Muscle layer of duodenum (tissue), 2 donors: Measurements from ENCODE around the gene PLCH1.

Experiments used
- H3K27ac ChIP-seq: one replicate; pipeline ENCODE4 v1.7.0; 2013; ENCODE audit warnings: mild to moderate bottlenecking, low read length
- H3K27me3 ChIP-seq: one replicate; pipeline ENCODE4 v1.7.0; 2013; ENCODE audit warnings: low read depth, mild to moderate bottlenecking, control low read depth, low read length
- H3K36me3 ChIP-seq, 2 donors: one replicate each; pipeline ENCODE4 v1.7.0; 2013; ENCODE audit warnings: low read length in 2 of 2, control low read depth in 1 of 2, mild to moderate bottlenecking in 1 of 2; ENCODE audit not compliant: insufficient read depth in 2 of 2, control insufficient read depth in 1 of 2
- H3K4me1 ChIP-seq, 2 donors: one replicate each; pipeline ENCODE4 v1.7.0; 2013; ENCODE audit warnings: low read length in 2 of 2, mild to moderate bottlenecking in 2 of 2, control low read depth in 1 of 2, moderate library complexity in 1 of 2; ENCODE audit not compliant: insufficient read depth in 2 of 2, control insufficient read depth in 1 of 2
- H3K4me3 ChIP-seq, 2 donors: one replicate each; pipeline ENCODE4 v1.7.0; 2013; ENCODE audit warnings: low read length in 2 of 2, low read depth in 1 of 2, mild to moderate bottlenecking in 1 of 2
- H3K9me3 ChIP-seq, 2 donors: one replicate each; pipeline ENCODE4 v1.7.0; 2013; ENCODE audit warnings: low read length in 2 of 2, control low read depth in 1 of 2, mild to moderate bottlenecking in 1 of 2; ENCODE audit not compliant: control insufficient read depth in 1 of 2
- donor health status: healthy.

The PLCH1 gene

DNA sequence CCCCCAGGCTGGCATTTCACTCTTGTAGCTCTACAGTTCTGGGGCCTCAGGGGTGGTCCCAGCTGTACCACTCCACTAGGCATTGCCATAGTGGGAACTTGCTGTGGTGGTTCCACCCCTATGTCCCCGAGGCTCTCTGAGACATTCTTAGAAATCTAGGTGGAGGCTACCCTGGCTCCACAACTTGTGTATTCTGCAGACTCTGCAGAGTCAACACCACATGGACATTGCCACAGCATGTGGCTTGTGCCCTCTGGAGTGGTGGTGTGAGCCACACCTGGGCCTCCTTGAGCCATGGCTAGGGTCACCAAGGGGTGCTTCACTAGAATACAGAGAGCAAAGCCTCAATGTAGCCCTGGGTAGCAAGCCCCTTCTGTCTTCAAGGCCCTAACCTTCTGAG lies 397.0 kb downstream of the PLCH1 start:
- Histone ChIP-seq H3K4me1 (no peaks in the 10 kb centered on the region), H3K27me3 (no peaks in the 10 kb centered on the region), H3K36me3 (no peaks in the 10 kb centered on the region), H3K27ac (no peak overlapping the region), H3K4me3 (no peak overlapping the region), H3K9me3 (no peaks in the 10 kb centered on the region)

- Histone ChIP-seq H3K36me3 (no peaks in the 10 kb centered on the region), H3K27ac (no peak overlapping the region), H3K27me3 (no peaks in the 10 kb centered on the region), H3K4me1 (no peaks in the 10 kb centered on the region), H3K4me3 (no peak overlapping the region), H3K9me3 (no peaks in the 10 kb centered on the region)
Measured at GRCh38 chr3:155342344-155342743, 402.5 kb downstream of the PLCH1 start.

GRCh38 chr3:155339052-155339451 lies 405.8 kb downstream of the PLCH1 start:
- Histone ChIP-seq H3K27ac (no peak overlapping the region), H3K36me3 (no peaks in the 10 kb centered on the region)

GRCh38 chr3:155335724-155336354 lies 409.0 kb downstream of the PLCH1 start:
- H3K27me3 ChIP-seq = no peaks in the 10 kb centered on the region
- no peak overlapping the region for H3K27ac ChIP-seq
- no peak overlapping the region for H3K4me3 ChIP-seq
- no peaks in the 10 kb centered on the region for H3K9me3 ChIP-seq
- H3K36me3 ChIP-seq = no peaks in the 10 kb centered on the region
- H3K4me1 ChIP-seq = no peaks in the 10 kb centered on the region

More at GRCh38 chr3:155339052-155339451, 405.8 kb downstream of the PLCH1 start:
- Histone ChIP-seq H3K9me3 (no peaks in the 10 kb centered on the region), H3K27me3 (no peaks in the 10 kb centered on the region), H3K4me1 (no peaks in the 10 kb centered on the region), H3K4me3 (no peak overlapping the region)

GRCh38 chr3:155334914-155335723 lies 409.8 kb downstream of the PLCH1 start:
- Histone ChIP-seq H3K27ac (no peak overlapping the region), H3K4me3 (no peak overlapping the region), H3K36me3 (no peaks in the 10 kb centered on the region), H3K27me3 (no peaks in the 10 kb centered on the region), H3K4me1 (no peaks in the 10 kb centered on the region), H3K9me3 (no peaks in the 10 kb centered on the region)

- Histone ChIP-seq H3K27ac (no peak overlapping the region), H3K9me3 (no peaks in the 10 kb centered on the region), H3K27me3 (no peaks in the 10 kb centered on the region), H3K36me3 (no peaks in the 10 kb centered on the region), H3K4me3 (no peak overlapping the region), H3K4me1 (no peaks in the 10 kb centered on the region)
Measured at GRCh38 chr3:155334215-155334913, 410.5 kb downstream of the PLCH1 start.

GRCh38 chr3:155332716-155333115 lies 412.2 kb downstream of the PLCH1 start:
- H3K36me3 ChIP-seq = no peaks in the 10 kb centered on the region

GRCh38 chr3:155331078-155331477 lies 413.8 kb downstream of the PLCH1 start:
- H3K4me1 ChIP-seq = no peaks in the 10 kb centered on the region
- no peak overlapping the region for H3K4me3 ChIP-seq
- H3K27me3 ChIP-seq = no peaks in the 10 kb centered on the region
- no peaks in the 10 kb centered on the region for H3K9me3 ChIP-seq
- no peaks in the 10 kb centered on the region for H3K36me3 ChIP-seq
- no peak overlapping the region for H3K27ac ChIP-seq

More at GRCh38 chr3:155332716-155333115, 412.2 kb downstream of the PLCH1 start:
- no peaks in the 10 kb centered on the region for H3K4me1 ChIP-seq
- no peaks in the 10 kb centered on the region for H3K9me3 ChIP-seq
- no peak overlapping the region for H3K27ac ChIP-seq
- no peak overlapping the region for H3K4me3 ChIP-seq
- H3K27me3 ChIP-seq = no peaks in the 10 kb centered on the region

DNA sequence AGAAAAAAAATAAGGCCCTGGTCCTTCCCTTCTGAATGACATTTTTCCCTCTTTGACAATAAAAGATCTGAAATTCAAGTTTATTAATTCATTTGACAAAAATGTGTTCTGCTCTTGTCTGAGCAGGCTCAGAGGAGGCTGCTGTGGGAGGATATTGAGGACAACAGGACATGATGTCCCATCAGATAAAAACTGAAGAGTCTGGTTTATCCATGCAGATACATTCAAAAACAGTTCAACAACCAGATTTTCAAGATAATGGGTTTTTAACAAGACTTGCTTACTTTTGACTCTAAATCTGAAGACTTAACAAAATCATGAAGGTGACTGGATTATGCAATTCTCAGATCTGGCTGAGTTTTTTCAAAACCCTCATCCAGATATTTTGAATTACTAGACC lies 414.5 kb downstream of the PLCH1 start:
- Histone ChIP-seq H3K27ac (no peak overlapping the region), H3K36me3 (no peaks in the 10 kb centered on the region), H3K27me3 (no peaks in the 10 kb centered on the region), H3K4me1 (no peaks in the 10 kb centered on the region), H3K4me3 (no peak overlapping the region), H3K9me3 (no peaks in the 10 kb centered on the region)

DNA sequence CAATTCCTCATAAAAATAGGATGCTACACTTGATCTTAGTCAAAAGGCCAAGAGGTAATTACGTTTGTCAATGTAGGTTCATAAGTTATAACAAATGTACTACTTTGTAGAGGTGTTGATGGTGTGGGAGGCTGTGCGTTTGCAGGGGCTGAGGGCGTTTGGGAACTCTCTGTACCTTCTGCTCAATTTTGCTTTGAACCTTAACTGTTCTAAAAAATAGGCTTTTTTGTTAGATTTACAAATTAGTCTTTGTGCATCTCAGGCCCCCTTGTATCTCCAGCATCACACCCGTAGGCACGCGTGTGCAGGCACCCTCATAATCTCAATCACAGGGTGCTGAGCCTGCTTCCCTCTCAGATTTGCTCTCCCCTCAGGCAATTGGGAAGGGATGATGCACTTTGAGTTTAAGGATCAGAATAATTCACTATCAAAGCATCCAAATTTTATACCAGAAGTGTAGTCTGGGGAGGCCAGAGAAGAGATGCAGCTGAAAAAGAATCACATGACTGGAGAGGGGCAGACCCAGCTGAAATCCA lies 415.3 kb downstream of the PLCH1 start:
- Histone ChIP-seq H3K4me3 (no peak overlapping the region), H3K27me3 (no peaks in the 10 kb centered on the region)

GRCh38 chr3:155327871-155328270 lies 417.0 kb downstream of the PLCH1 start:
- no peaks in the 10 kb centered on the region for H3K36me3 ChIP-seq
- H3K4me1 ChIP-seq = no peaks in the 10 kb centered on the region
- H3K4me3 ChIP-seq = no peak overlapping the region
- no peaks in the 10 kb centered on the region for H3K9me3 ChIP-seq
- H3K27me3 ChIP-seq = no peaks in the 10 kb centered on the region
- H3K27ac ChIP-seq = no peak overlapping the region

More for the DNA sequence above, 415.3 kb downstream of the PLCH1 start:
- Histone ChIP-seq H3K4me1 (no peaks in the 10 kb centered on the region), H3K36me3 (no peaks in the 10 kb centered on the region), H3K9me3 (no peaks in the 10 kb centered on the region), H3K27ac (no peak overlapping the region)
